GM18873 (cell line): Measurements from ENCODE around the gene TBXT.

ENCODE experiments used
- ATAC-seq: cut with Tn5 transposase; IDR thresholded peaks from one replicate; pipeline ENCODE4 v1.9.1; 2021; ENCODE audit warnings: mild to moderate bottlenecking, moderate library complexity, moderate number of reproducible peaks; ENCODE audit not compliant: unreplicated experiment, low FRiP score

Gene TBXT

DNA sequence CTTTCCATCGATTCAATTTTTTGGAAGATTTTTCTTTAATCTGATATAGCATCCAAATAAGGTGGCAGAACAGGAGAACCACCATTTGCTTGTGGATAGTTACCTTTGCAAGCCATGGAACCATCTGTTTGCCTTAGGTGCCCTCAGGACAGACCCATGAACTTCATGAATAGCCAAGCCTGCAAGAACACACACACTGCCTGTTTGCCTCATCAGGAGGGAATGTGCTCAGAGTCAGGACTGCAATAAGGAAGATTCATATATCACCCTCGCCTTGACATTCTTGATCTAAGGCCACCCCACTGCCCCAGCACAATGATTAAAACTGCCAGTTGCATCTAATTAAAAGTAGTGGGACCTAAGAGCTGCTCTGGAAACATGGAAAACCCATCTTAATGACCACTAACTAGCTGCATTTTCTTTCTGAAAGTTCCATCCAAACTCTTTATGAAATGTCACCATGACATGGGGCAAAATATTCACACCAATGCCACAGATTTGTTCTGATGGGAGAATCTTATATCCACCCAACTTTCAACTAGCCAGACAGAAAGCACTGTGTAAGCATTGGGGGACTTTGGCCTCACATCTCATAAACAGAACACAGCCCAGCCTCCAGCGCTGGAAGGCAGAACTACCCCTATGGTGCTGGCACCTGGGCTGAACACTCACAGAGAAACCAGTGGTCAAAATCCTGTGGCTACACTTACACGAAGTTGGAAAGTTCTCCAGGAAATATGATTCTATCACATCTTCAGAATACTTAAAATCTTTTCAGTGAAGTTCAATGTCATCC lies 48.3 kb downstream of the TBXT start:
- ATAC-seq, result no peak

DNA sequence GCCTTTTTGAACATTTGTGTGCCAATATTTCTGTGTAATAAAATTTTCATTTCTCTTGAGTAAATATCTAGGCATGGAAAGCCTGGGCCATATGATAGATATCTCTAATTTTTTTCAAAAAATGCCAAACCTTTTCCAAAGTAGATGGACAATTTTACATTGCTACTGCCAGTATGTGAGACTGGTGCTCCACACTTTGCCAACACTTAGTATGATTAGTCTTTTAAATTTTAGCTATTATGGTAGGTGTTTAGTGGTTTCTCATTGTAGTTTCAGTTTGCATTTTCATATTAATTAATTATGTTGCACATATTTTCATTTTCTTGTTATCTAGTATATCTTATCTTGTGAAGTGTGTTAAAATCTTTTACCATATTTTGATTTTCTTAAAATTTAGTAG lies 52.0 kb downstream of the TBXT start:
- no peak for ATAC-seq

DNA sequence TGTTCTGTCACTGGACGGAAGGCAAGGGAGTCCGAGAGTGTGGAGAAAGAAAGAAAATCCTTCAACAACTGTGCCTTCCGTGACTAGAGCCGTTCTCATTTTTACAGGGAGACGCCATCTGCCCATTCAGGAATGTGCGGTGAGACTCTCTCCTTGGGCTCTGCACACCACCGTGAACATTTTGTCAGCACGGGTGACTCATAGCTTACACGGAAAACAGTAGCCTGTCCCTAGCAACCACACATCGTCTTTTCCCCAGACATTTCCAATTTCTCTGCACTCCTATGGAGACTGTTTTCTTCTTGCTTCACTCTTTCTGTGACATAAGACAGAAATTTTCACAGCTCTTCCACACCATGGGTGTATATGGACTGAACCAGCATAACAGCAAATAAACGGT lies 55.1 kb downstream of the TBXT start:
- ATAC-seq, result no peak

DNA sequence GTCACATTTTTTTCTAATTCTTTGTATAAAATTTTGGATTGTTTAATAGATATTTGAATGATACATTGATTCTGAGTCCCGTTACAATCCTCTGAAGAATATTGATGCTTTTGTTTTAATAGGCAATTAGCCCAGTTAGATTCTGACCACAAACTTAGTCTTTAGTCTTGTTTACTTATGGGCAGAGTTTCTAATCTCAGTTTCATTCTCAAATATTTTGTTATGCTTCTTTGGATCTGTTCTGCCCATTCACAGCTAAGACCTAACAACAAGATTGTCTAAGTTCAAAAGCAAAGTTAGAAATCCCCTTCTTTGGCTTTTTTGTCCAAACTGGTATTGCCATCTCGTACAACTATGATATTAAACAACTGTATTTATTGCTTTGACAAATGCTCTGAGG lies 58.0 kb downstream of the TBXT start:
- no peak for ATAC-seq
